Trophoblast cell (in vitro differentiated cells and primary cell): ENCODE measurements around the gene THOC6.

Experiments
- DNase-seq, 2 donors: peaks; one replicate each; pipeline ENCODE4 v3.0.0-alpha.2; 2016
- H2AFZ ChIP-seq: 2 replicates; pipeline ENCODE4 v1.6.1; 2013; ENCODE audit warnings: low read length, moderate library complexity, mild to moderate bottlenecking; ENCODE audit not compliant: insufficient read depth, poor library complexity
- H2AK5ac ChIP-seq: 2 replicates; pipeline ENCODE4 v1.6.1; 2013; ENCODE audit warnings: mild to moderate bottlenecking, low read length
- H2BK120ac ChIP-seq: 2 replicates; pipeline ENCODE4 v1.6.1; 2013; ENCODE audit warnings: low read length, mild to moderate bottlenecking, moderate library complexity; ENCODE audit not compliant: insufficient read depth, poor library complexity
- H2BK12ac ChIP-seq: 2 replicates; pipeline ENCODE4 v1.6.1; 2013; ENCODE audit warnings: mild to moderate bottlenecking, low read length, moderate library complexity
- H2BK5ac ChIP-seq: 2 replicates; pipeline ENCODE4 v1.6.1; 2013; ENCODE audit warnings: low read length, low read depth, moderate library complexity, mild to moderate bottlenecking; ENCODE audit not compliant: poor library complexity
- H3K14ac ChIP-seq: 2 replicates; pipeline ENCODE4 v1.6.1; 2013; ENCODE audit warnings: mild to moderate bottlenecking, low read length
- H3K18ac ChIP-seq: 2 replicates; pipeline ENCODE4 v1.6.1; 2013; ENCODE audit warnings: mild to moderate bottlenecking, low read length
- H3K23ac ChIP-seq: 2 replicates; pipeline ENCODE4 v1.6.1; 2013; ENCODE audit warnings: low read length
- H3K27ac ChIP-seq: 2 replicates; pipeline ENCODE4 v1.5.1; 2013; ENCODE audit warnings: low read depth, mild to moderate bottlenecking, inconsistent platforms, low read length, moderate library complexity
- H3K27me3 ChIP-seq: 2 replicates; pipeline ENCODE4 v1.6.1; 2013; ENCODE audit warnings: inconsistent platforms, mild to moderate bottlenecking, low read length, moderate library complexity; ENCODE audit not compliant: insufficient read depth
- H3K36me3 ChIP-seq, 2 experiments: 1 replicate in 1 of 2; 2 replicates in 1 of 2; pipeline ENCODE4 v1.6.1; 2013; ENCODE audit warnings: low read length in 2 of 2, mild to moderate bottlenecking in 2 of 2, moderate library complexity in 1 of 2; ENCODE audit not compliant: insufficient read depth in 2 of 2, control insufficient read depth in 1 of 2
- H3K4ac ChIP-seq: 2 replicates; pipeline ENCODE4 v1.6.1; 2013; ENCODE audit warnings: low read depth, mild to moderate bottlenecking, low read length, moderate library complexity
- H3K4me1 ChIP-seq, 2 experiments: 1 replicate in 1 of 2; 2 replicates in 1 of 2; pipeline ENCODE4 v1.6.1; 2013; ENCODE audit warnings: low read length in 2 of 2, mild to moderate bottlenecking in 2 of 2, moderate library complexity in 1 of 2; ENCODE audit not compliant: insufficient read depth in 2 of 2, control insufficient read depth in 1 of 2
- H3K4me2 ChIP-seq: 2 replicates; pipeline ENCODE4 v1.6.1; 2013; ENCODE audit warnings: inconsistent platforms, mild to moderate bottlenecking, low read length, moderate library complexity
- H3K4me3 ChIP-seq: 2 replicates; pipeline ENCODE4 v1.5.1; 2013; ENCODE audit warnings: mild to moderate bottlenecking, low read depth, low read length, inconsistent platforms
- H3K79me1 ChIP-seq: one replicate; pipeline ENCODE4 v1.6.1; 2013; ENCODE audit warnings: low read length
- H3K79me2 ChIP-seq: 2 replicates; pipeline ENCODE4 v1.6.1; 2013; ENCODE audit warnings: low read length, mild to moderate bottlenecking; ENCODE audit not compliant: control insufficient read depth, insufficient read depth, poor library complexity
- H3K9ac ChIP-seq: 2 replicates; pipeline ENCODE4 v1.6.1; 2013; ENCODE audit warnings: mild to moderate bottlenecking, low read length
- H3K9me3 ChIP-seq: 2 replicates; pipeline ENCODE4 v1.6.1; 2013; ENCODE audit warnings: low read depth, mild to moderate bottlenecking, control low read depth, inconsistent platforms, low read length; ENCODE audit not compliant: insufficient read depth
- H4K12ac ChIP-seq: 2 replicates; pipeline ENCODE4 v1.6.1; 2013; ENCODE audit warnings: low read depth, mild to moderate bottlenecking, low read length, moderate library complexity
- H4K8ac ChIP-seq: 2 replicates; pipeline ENCODE4 v1.6.1; 2013; ENCODE audit warnings: low read depth, mild to moderate bottlenecking, low read length, moderate library complexity
- H4K91ac ChIP-seq: one replicate; pipeline ENCODE4 v1.6.1; 2013; ENCODE audit warnings: low read depth, mild to moderate bottlenecking, low read length, moderate library complexity
- WGBS: extraction: QIAGEN DNeasy Blood & Tissue Kit; methylation state at CpG from one replicate; pipeline ENCODE4 v1.1.7; 2013; ENCODE audit warnings: missing lambda C conversion rate; ENCODE audit not compliant: insufficient read length, insufficient coverage; ENCODE audit errors: extremely low coverage; 5-methylcytosine and 5-hydroxymethylcytosine counted together

Gene THOC6

GRCh38 chr16:3045758-3046640 lies 22.2 kb downstream of the THOC6 start, which contains the start of gene MMP25:
Gene MMP25 (plus strand): TSS chr16:3046561. CDS start chr16:3046918, 357 bp downstream.
- no peak within 1 kb of the TSS for H4K91ac ChIP-seq
- no CpG with 5 or more reads among the region's 86 CpGs for WGBS
- H3K79me2 ChIP-seq: no peaks in the 10 kb centered on the region
- no peak within 1 kb of the TSS for H4K12ac ChIP-seq
- H3K4me1 ChIP-seq: peaks cover 4 to 9% of the 10 kb centered on the region in 2 experiments
- H3K4me2 ChIP-seq: peak within 1 kb of the TSS; percentile 84
- H3K9ac ChIP-seq: no peak within 1 kb of the TSS
- no peak within 1 kb of the TSS for H3K14ac ChIP-seq
- H3K27me3 ChIP-seq: peaks cover 34% of the 10 kb centered on the region
- DNase-seq: no peak
- H2BK120ac ChIP-seq: no peak within 1 kb of the TSS
- H3K4ac ChIP-seq: no peak within 1 kb of the TSS
- no peak within 1 kb of the TSS for H2BK12ac ChIP-seq
- no peak within 1 kb of the TSS for H3K18ac ChIP-seq
- H2AFZ ChIP-seq: peak within 1 kb of the TSS; percentile 15
- no peaks in the 10 kb centered on the region for H3K9me3 ChIP-seq
- H3K23ac ChIP-seq: no peak within 1 kb of the TSS
- no peak within 1 kb of the TSS for H2AK5ac ChIP-seq
- no peak within 1 kb of the TSS for H4K8ac ChIP-seq
- no peaks in the 10 kb centered on the region for H3K36me3 ChIP-seq
- no peak within 1 kb of the TSS for H3K27ac ChIP-seq
- peak within 1 kb of the TSS; percentile 49 for H3K4me3 ChIP-seq
- H3K79me1 ChIP-seq: no peaks in the 10 kb centered on the region
- no peak within 1 kb of the TSS for H2BK5ac ChIP-seq

- WGBS: no CpG with 5 or more reads among the region's 54 CpGs
- H3K4me1 ChIP-seq: peaks cover 4 to 9% of the 10 kb centered on the region in 2 experiments
- H3K4me2 ChIP-seq: peak overlapping the region; percentile 84
Observed at GRCh38 chr16:3046641-3047386, 23.0 kb downstream of the THOC6 start.

GRCh38 chr16:3047387-3047720 lies 23.5 kb downstream of the THOC6 start:
- Histone ChIP-seq H3K79me2 (no peaks in the 10 kb centered on the region), H3K9me3 (no peaks in the 10 kb centered on the region), H3K79me1 (no peaks in the 10 kb centered on the region), H3K36me3 (no peaks in the 10 kb centered on the region), H2BK120ac (no peak overlapping the region), H3K23ac (no peak overlapping the region), H3K4me2 (no peak overlapping the region), H2AK5ac (no peak overlapping the region), H3K14ac (no peak overlapping the region), H4K91ac (no peak overlapping the region), H3K9ac (no peak overlapping the region), H3K27me3 (peaks cover 34% of the 10 kb centered on the region), H3K4ac (no peak overlapping the region), H2AFZ (no peak overlapping the region), H3K18ac (no peak overlapping the region), H4K12ac (no peak overlapping the region), H3K4me3 (no peak overlapping the region), H3K27ac (no peak overlapping the region), H3K4me1 (peaks cover 4 to 9% of the 10 kb centered on the region in 2 experiments), H4K8ac (no peak overlapping the region), H2BK5ac (no peak overlapping the region), H2BK12ac (no peak overlapping the region)
- DNase-seq: no peak
- WGBS: no CpG with 5 or more reads among the region's 13 CpGs

More at GRCh38 chr16:3046641-3047386, 23.0 kb downstream of the THOC6 start:
- H3K79me2 ChIP-seq: no peaks in the 10 kb centered on the region
- H3K4ac ChIP-seq: no peak overlapping the region
- H4K12ac ChIP-seq: no peak overlapping the region
- H2BK12ac ChIP-seq: no peak overlapping the region
- no peak overlapping the region for H3K9ac ChIP-seq
- no peak overlapping the region for H3K18ac ChIP-seq
- H3K9me3 ChIP-seq: no peaks in the 10 kb centered on the region
- no peak overlapping the region for H3K23ac ChIP-seq
- no peak overlapping the region for H3K4me3 ChIP-seq
- H2BK120ac ChIP-seq: no peak overlapping the region
- H4K8ac ChIP-seq: no peak overlapping the region
- H3K14ac ChIP-seq: no peak overlapping the region
- H4K91ac ChIP-seq: no peak overlapping the region
- no peak overlapping the region for H3K27ac ChIP-seq
- H3K79me1 ChIP-seq: no peaks in the 10 kb centered on the region
- no peaks in the 10 kb centered on the region for H3K36me3 ChIP-seq
- H2AK5ac ChIP-seq: no peak overlapping the region
- H2BK5ac ChIP-seq: no peak overlapping the region
- DNase-seq: no peak
- H3K27me3 ChIP-seq: peaks cover 34% of the 10 kb centered on the region
- no peak overlapping the region for H2AFZ ChIP-seq

- Histone ChIP-seq H3K79me1 (no peaks in the 10 kb centered on the region), H3K23ac (no peak overlapping the region), H4K91ac (no peak overlapping the region), H3K79me2 (no peaks in the 10 kb centered on the region), H4K8ac (no peak overlapping the region), H2AFZ (no peak overlapping the region), H3K27ac (no peak overlapping the region), H2BK5ac (no peak overlapping the region), H3K14ac (no peak overlapping the region), H2AK5ac (no peak overlapping the region), H3K4me1 (peaks cover 4 to 9% of the 10 kb centered on the region in 2 experiments), H3K27me3 (peaks cover 26% of the 10 kb centered on the region), H3K4ac (no peak overlapping the region), H4K12ac (no peak overlapping the region), H2BK12ac (no peak overlapping the region), H3K36me3 (peaks cover 2 to 7% of the 10 kb centered on the region in 2 experiments), H3K9me3 (no peaks in the 10 kb centered on the region), H3K18ac (no peak overlapping the region), H3K9ac (no peak overlapping the region), H3K4me2 (no peak overlapping the region), H3K4me3 (no peak overlapping the region), H2BK120ac (no peak overlapping the region)
- no CpG with 5 or more reads among the region's 26 CpGs for WGBS
- no peak for DNase-seq
Observed at GRCh38 chr16:3049921-3050481, 26.2 kb downstream of the THOC6 start.
